ENCODE data around the gene NOM1.
A peak's percentile ranks its signal among the peaks of the same experiment; 100 is the strongest.

The NOM1 gene

GRCh38 chr7:157010588-157011332, 61.2 kb downstream of the NOM1 start, which contains the start of gene MNX1:
Gene MNX1 (minus strand): TSS chr7:157010663. CDS start chr7:157010350, 313 bp downstream.
- DNase-seq, result peak; percentile 59

GRCh38 chr7:157011333-157012112, 62.0 kb downstream of the NOM1 start:
- peak; percentile 39 for DNase-seq
- Mint-ChIP-seq H3K4me3 (peak overlapping the region; percentile 53), H3K27ac (no peak overlapping the region), H3K27me3 (peaks cover 87% of the 10 kb centered on the region), H3K9me3 (no peaks in the 10 kb centered on the region), H3K36me3 (ENCODE audit: low read depth) (no peaks in the 10 kb centered on the region), H3K4me1 (ENCODE audit: low read depth) (peaks cover 26% of the 10 kb centered on the region)

More at GRCh38 chr7:157010588-157011332, 61.2 kb downstream of the NOM1 start, which contains the start of gene MNX1:
- H3K36me3 Mint-ChIP-seq (ENCODE audit: low read depth), result no peaks in the 10 kb centered on the region
- peak within 1 kb of the TSS; percentile 53 for H3K4me3 Mint-ChIP-seq
- H3K27ac Mint-ChIP-seq, result no peak within 1 kb of the TSS
- peaks cover 21% of the 10 kb centered on the region for H3K4me1 Mint-ChIP-seq (ENCODE audit: low read depth)
- H3K9me3 Mint-ChIP-seq, result no peaks in the 10 kb centered on the region
- H3K27me3 Mint-ChIP-seq, result peaks cover 87% of the 10 kb centered on the region

GRCh38 chr7:157012113-157012547, 62.6 kb downstream of the NOM1 start:
- Mint-ChIP-seq H3K36me3 (ENCODE audit: low read depth) (no peaks in the 10 kb centered on the region), H3K27ac (no peak overlapping the region), H3K4me1 (ENCODE audit: low read depth) (peaks cover 30% of the 10 kb centered on the region), H3K9me3 (no peaks in the 10 kb centered on the region), H3K27me3 (peaks cover 87% of the 10 kb centered on the region), H3K4me3 (no peak overlapping the region)
- no peak for DNase-seq

- DNase-seq, result no peak
- H3K4me3 Mint-ChIP-seq, result no peak overlapping the region
- no peak overlapping the region for H3K27ac Mint-ChIP-seq
- peaks cover 85% of the 10 kb centered on the region for H3K27me3 Mint-ChIP-seq
- H3K9me3 Mint-ChIP-seq, result no peaks in the 10 kb centered on the region
- peaks cover 30% of the 10 kb centered on the region for H3K4me1 Mint-ChIP-seq (ENCODE audit: low read depth)
- H3K36me3 Mint-ChIP-seq (ENCODE audit: low read depth), result no peaks in the 10 kb centered on the region
Measured at GRCh38 chr7:157013101-157013500, 63.6 kb downstream of the NOM1 start.

GRCh38 chr7:157013602-157014549, 64.4 kb downstream of the NOM1 start:
- peaks cover 35% of the 10 kb centered on the region for H3K4me1 Mint-ChIP-seq (ENCODE audit: low read depth)
- DNase-seq, result no peak
- no peak overlapping the region for H3K27ac Mint-ChIP-seq
- no peaks in the 10 kb centered on the region for H3K9me3 Mint-ChIP-seq
- H3K36me3 Mint-ChIP-seq (ENCODE audit: low read depth), result no peaks in the 10 kb centered on the region
- peaks cover 83% of the 10 kb centered on the region for H3K27me3 Mint-ChIP-seq
- H3K4me3 Mint-ChIP-seq, result no peak overlapping the region

GRCh38 chr7:157014635-157015555, 65.4 kb downstream of the NOM1 start:
- peaks cover 31% of the 10 kb centered on the region for H3K4me1 Mint-ChIP-seq (ENCODE audit: low read depth)
- H3K4me3 Mint-ChIP-seq, result no peak overlapping the region
- no peak for DNase-seq
- no peaks in the 10 kb centered on the region for H3K9me3 Mint-ChIP-seq
- H3K27ac Mint-ChIP-seq, result no peak overlapping the region
- H3K27me3 Mint-ChIP-seq, result peaks cover 84% of the 10 kb centered on the region
- no peaks in the 10 kb centered on the region for H3K36me3 Mint-ChIP-seq (ENCODE audit: low read depth)

- H3K27ac Mint-ChIP-seq, result no peak overlapping the region
- peaks cover 90% of the 10 kb centered on the region for H3K27me3 Mint-ChIP-seq
- H3K9me3 Mint-ChIP-seq, result no peaks in the 10 kb centered on the region
- peaks cover 33% of the 10 kb centered on the region for H3K4me1 Mint-ChIP-seq (ENCODE audit: low read depth)
- DNase-seq, result no peak
- no peak overlapping the region for H3K4me3 Mint-ChIP-seq
- H3K36me3 Mint-ChIP-seq (ENCODE audit: low read depth), result no peaks in the 10 kb centered on the region
Measured at GRCh38 chr7:157016024-157016351, 66.5 kb downstream of the NOM1 start.

GRCh38 chr7:157016352-157017041, 67.0 kb downstream of the NOM1 start:
- no peaks in the 10 kb centered on the region for H3K9me3 Mint-ChIP-seq
- peak; percentile 50 for DNase-seq
- H3K27me3 Mint-ChIP-seq, result peaks cover 87% of the 10 kb centered on the region
- peaks cover 28% of the 10 kb centered on the region for H3K4me1 Mint-ChIP-seq (ENCODE audit: low read depth)
- no peak overlapping the region for H3K4me3 Mint-ChIP-seq
- no peak overlapping the region for H3K27ac Mint-ChIP-seq
- H3K36me3 Mint-ChIP-seq (ENCODE audit: low read depth), result no peaks in the 10 kb centered on the region

- no peak for DNase-seq
- Mint-ChIP-seq H3K36me3 (ENCODE audit: low read depth) (no peaks in the 10 kb centered on the region), H3K27ac (no peak overlapping the region), H3K9me3 (no peaks in the 10 kb centered on the region), H3K27me3 (peaks cover 86% of the 10 kb centered on the region), H3K4me1 (ENCODE audit: low read depth) (peaks cover 22% of the 10 kb centered on the region), H3K4me3 (no peak overlapping the region)
Measured at GRCh38 chr7:157017149-157017548, 67.6 kb downstream of the NOM1 start.

- no peak overlapping the region for H3K4me3 Mint-ChIP-seq
- no peaks in the 10 kb centered on the region for H3K9me3 Mint-ChIP-seq
- H3K27me3 Mint-ChIP-seq, result peaks cover 86% of the 10 kb centered on the region
- no peak for DNase-seq
- no peak overlapping the region for H3K27ac Mint-ChIP-seq
- H3K4me1 Mint-ChIP-seq (ENCODE audit: low read depth), result peaks cover 21% of the 10 kb centered on the region
- no peaks in the 10 kb centered on the region for H3K36me3 Mint-ChIP-seq (ENCODE audit: low read depth)
Measured at GRCh38 chr7:157017603-157018327, 68.3 kb downstream of the NOM1 start.

- Mint-ChIP-seq H3K9me3 (no peaks in the 10 kb centered on the region), H3K4me1 (ENCODE audit: low read depth) (peaks cover 21% of the 10 kb centered on the region), H3K4me3 (peak overlapping the region; percentile 56), H3K27me3 (peaks cover 86% of the 10 kb centered on the region), H3K36me3 (ENCODE audit: low read depth) (no peaks in the 10 kb centered on the region), H3K27ac (no peak overlapping the region)
- DNase-seq, result peak; percentile 35
Measured at GRCh38 chr7:157018328-157018996, 69.0 kb downstream of the NOM1 start.

- DNase-seq, result peak; percentile 38
Measured at GRCh38 chr7:157018997-157019608, 69.6 kb downstream of the NOM1 start.

More at GRCh38 chr7:157018997-157019608, 69.6 kb downstream of the NOM1 start:
- Mint-ChIP-seq H3K36me3 (ENCODE audit: low read depth) (no peaks in the 10 kb centered on the region), H3K27me3 (peaks cover 85% of the 10 kb centered on the region), H3K4me3 (peak overlapping the region; percentile 56), H3K4me1 (ENCODE audit: low read depth) (peaks cover 21% of the 10 kb centered on the region), H3K27ac (peak overlapping the region; percentile 71), H3K9me3 (no peaks in the 10 kb centered on the region)
